Endometrial microvascular endothelial cells (primary cell): ENCODE measurements around the gene CALHM3. TPM values are rescaled to one million over a fixed set of nuclear protein-coding genes. Genes with fewer than 3 reads are reported as not detected.

Experiments used
- in situ Hi-C: cut with HindIII; loops from 2 replicates; pipeline ENCODE4 v1.10.0; 2017; ENCODE audit warnings: low sequenced_read_pairs, low pct_unique_long_range_greater_than_20kb; ENCODE audit errors: inconsistent ontology term
- total RNA-seq: library from RNA; depleted of rRNA; stranded (reverse); fragments of >200 nt; gene quantifications from one replicate; pipeline ENCODE4 v1.2.3, GENCODE V29; 2015; ENCODE audit errors: inconsistent ontology term

Gene CALHM3
- total RNA-seq, 1 donor from 2014 or later: not detected

GRCh38 chr10:103455235-103455634 is 23.8 kb downstream of the CALHM3 start:
- in situ Hi-C loops: no loop called here

- in situ Hi-C loops: no loop called here
Observed at GRCh38 chr10:103454026-103454425, 25.0 kb downstream of the CALHM3 start.

GRCh38 chr10:103452506-103453230 is 26.4 kb downstream of the CALHM3 start:
- in situ Hi-C loops: no loop called here

GRCh38 chr10:103451831-103452505 is 27.1 kb downstream of the CALHM3 start, which contains the start of gene CALHM2:
Gene CALHM2, minus strand, starts transcription at chr10:103452370. Its CDS starts 2,429 bp downstream, at chr10:103449941.
- in situ Hi-C loops: no loop called here

- in situ Hi-C loops: no loop called here
Observed at GRCh38 chr10:103451091-103451813, 27.8 kb downstream of the CALHM3 start.

- in situ Hi-C loops: no loop called here
Observed at GRCh38 chr10:103450201-103450695, 28.8 kb downstream of the CALHM3 start.

GRCh38 chr10:103449208-103450144 is 29.6 kb downstream of the CALHM3 start:
- in situ Hi-C loops: no loop called here

GRCh38 chr10:103448746-103449145 is 30.3 kb downstream of the CALHM3 start:
- in situ Hi-C loops: no loop called here

- in situ Hi-C loops: no loop called here
Observed at GRCh38 chr10:103447187-103447586, 31.9 kb downstream of the CALHM3 start.

- in situ Hi-C loops: no loop called here
Observed at GRCh38 chr10:103445767-103446567, 33.1 kb downstream of the CALHM3 start.

- in situ Hi-C loops: no loop called here
Observed at GRCh38 chr10:103445366-103445765, 33.7 kb downstream of the CALHM3 start.

GRCh38 chr10:103444478-103444877 is 34.6 kb downstream of the CALHM3 start:
- in situ Hi-C loops: no loop called here

- in situ Hi-C loops: no loop called here
Observed at GRCh38 chr10:103443475-103444185, 35.4 kb downstream of the CALHM3 start.

GRCh38 chr10:103442031-103442461 is 37.0 kb downstream of the CALHM3 start:
- in situ Hi-C loops: no loop called here

- in situ Hi-C loops: no loop called here
Observed at GRCh38 chr10:103441611-103442010, 37.4 kb downstream of the CALHM3 start.

GRCh38 chr10:103441206-103441605 is 37.8 kb downstream of the CALHM3 start:
- in situ Hi-C loops: no loop called here

- in situ Hi-C loops: no loop called here
Observed at GRCh38 chr10:103440416-103440815, 38.6 kb downstream of the CALHM3 start.
